ENCODE data around the gene FBXO31.

GRCh38 chr16:87330646-87331045 lies 52.9 kb downstream of the FBXO31 start:
- TF ChIP-seq CTCF (IDR thresholded peaks at IDR 0.05) = no peak
- no peak for TF ChIP-seq POLR2AphosphoS5 (IDR thresholded peaks at IDR 0.05; ENCODE audit: insufficient read depth in 1 of 2, low read depth in 1 of 2)
